B cell (primary cell): ENCODE results near the gene TDRD12. TPM values are rescaled to one million over a fixed set of nuclear protein-coding genes. Genes with fewer than 3 reads are reported as not detected.

ENCODE experiments used
- ATAC-seq: fragments of 200-7000 bp; cut with Tn5 transposase; one replicate; pipeline ENCODE4 v1.10.0; 2021; ENCODE audit warnings: low read depth, mild to moderate bottlenecking, moderate number of reproducible peaks, moderate library complexity
- CTCF ChIA-PET: fragments of 350-600 bp; sonication (Branson Sonifier 250); formaldehyde crosslinking; loops from one replicate; lab custom pipeline; 2021; ENCODE audit warnings: antibody characterized with exemption, inconsistent platforms; lab: Charles Lee
- POLR2A ChIA-PET: fragments of 350-600 bp; sonication (Branson Sonifier 250); formaldehyde crosslinking; loops from one replicate; lab custom pipeline; 2021; ENCODE audit warnings: antibody characterized with exemption; lab: Charles Lee
- DNase-seq: peaks from one replicate; pipeline ENCODE4 v3.0.0; 2013
- H2AFZ ChIP-seq: 2 replicates; pipeline ENCODE4 v1.6.1; 2012; ENCODE audit warnings: mild to moderate bottlenecking, low read depth, low read length; ENCODE audit not compliant: insufficient read depth, poor library complexity, severe bottlenecking
- H3K27ac ChIP-seq, 2 donors: 1 replicate in 1 of 2; 2 replicates in 1 of 2; pipeline ENCODE4 v1.5.1; 2012 to 2013; ENCODE audit warnings: low read length in 2 of 2, mild to moderate bottlenecking in 2 of 2, moderate library complexity in 1 of 2
- H3K27me3 ChIP-seq, 4 experiments: fragments of 200-600 bp in 1 of 4; sonication (generic) in 1 of 4; replicated peaks in 1 of 4; 1 replicate in 2 of 4; 2 replicates in 2 of 4; pipeline versions ENCODE4 v1.6.1 to v1.7.0; 2013 to 2016; ENCODE audit warnings: low read length in 3 of 4, mild to moderate bottlenecking in 2 of 4, mixed read lengths in 1 of 4, moderate library complexity in 1 of 4; ENCODE audit not compliant: insufficient read depth in 4 of 4, control insufficient read depth in 3 of 4; ENCODE audit errors: control extremely low read depth in 1 of 4
- H3K36me3 ChIP-seq, 2 experiments: replicated peaks in 1 of 2; 1 replicate in 1 of 2; 2 replicates in 1 of 2; pipeline versions ENCODE4 v1.6.1 to v1.7.1; 2013; ENCODE audit warnings: low read length in 1 of 2; ENCODE audit not compliant: insufficient read depth in 2 of 2, control insufficient read depth in 1 of 2; ENCODE audit errors: control extremely low read depth in 1 of 2, extremely low read depth in 1 of 2
- H3K4me1 ChIP-seq, 2 donors: fragments of 200-600 bp in 1 of 2; sonication (generic) in 1 of 2; 1 replicate in 1 of 2; 2 replicates in 1 of 2; pipeline versions ENCODE4 v1.5.1 to v1.6.1; 2013 to 2017; ENCODE audit warnings: low read length in 2 of 2; ENCODE audit not compliant: control insufficient read depth in 2 of 2, insufficient read depth in 2 of 2
- H3K4me2 ChIP-seq: replicated peaks from 2 replicates; pipeline ENCODE3; 2012; ENCODE audit warnings: mild to moderate bottlenecking, low read depth, low read length; ENCODE audit not compliant: poor library complexity, severe bottlenecking
- H3K4me3 ChIP-seq, 5 experiments: fragments of 200-600 bp in 1 of 5; sonication (generic) in 1 of 5; 1 replicate in 3 of 5; 2 replicates in 2 of 5; pipeline versions ENCODE4 v1.5.1 to v1.7.0; 2011 to 2016; ENCODE audit warnings: low read length in 4 of 5, mild to moderate bottlenecking in 4 of 5, low read depth in 2 of 5, control low read depth in 1 of 5, moderate library complexity in 1 of 5; ENCODE audit not compliant: insufficient read depth in 1 of 5; ENCODE audit errors: control extremely low read depth in 1 of 5, extremely low read depth in 1 of 5
- H3K79me2 ChIP-seq: fragments of 200-600 bp; sonication (generic); one replicate; pipeline ENCODE4 v1.6.0; 2016; ENCODE audit warnings: low read length; ENCODE audit not compliant: control insufficient read depth, insufficient read depth
- H3K9ac ChIP-seq: fragments of 200-600 bp; sonication (generic); 2 replicates; pipeline ENCODE4 v1.6.1; 2017; ENCODE audit warnings: mild to moderate bottlenecking, low read length, moderate library complexity
- H3K9me3 ChIP-seq, 3 donors: one replicate each; pipeline versions ENCODE4 v1.6.1 to v1.7.1; 2013; ENCODE audit warnings: low read length in 2 of 3; ENCODE audit not compliant: control insufficient read depth in 2 of 3, insufficient read depth in 1 of 3; ENCODE audit errors: control extremely low read depth in 1 of 3
- H4K20me1 ChIP-seq: 2 replicates; pipeline ENCODE4 v1.6.0; 2012; ENCODE audit warnings: mild to moderate bottlenecking, low read length; ENCODE audit not compliant: insufficient read depth, control insufficient read depth, poor library complexity, severe bottlenecking
- H3K27ac Mint-ChIP-seq: one replicate; pipeline ENCODE4 v1.8.0; 2021; ENCODE audit warnings: mixed read lengths
- H3K27me3 Mint-ChIP-seq: one replicate; pipeline ENCODE4 v1.8.0; 2021; ENCODE audit warnings: mixed read lengths
- H3K4me1 Mint-ChIP-seq: one replicate; pipeline ENCODE4 v1.8.0; 2021; ENCODE audit warnings: mixed read lengths
- H3K4me3 Mint-ChIP-seq: one replicate; pipeline ENCODE4 v1.8.0; 2021; ENCODE audit warnings: mixed read lengths
- H3K9me3 Mint-ChIP-seq: one replicate; pipeline ENCODE4 v1.8.0; 2022; ENCODE audit warnings: mixed read lengths; ENCODE audit not compliant: insufficient read depth
- EZH2 ChIP-seq: IDR thresholded peaks from 2 replicates; pipeline ENCODE4 v1.6.1; 2012; ENCODE audit warnings: borderline replicate concordance, low read depth, mild to moderate bottlenecking, moderate library complexity, low read length; ENCODE audit not compliant: insufficient read depth, poor library complexity, severe bottlenecking
- WGBS: methylation state at CpG from one replicate; pipeline ENCODE4 v1.1.5; 2013; ENCODE audit warnings: missing lambda C conversion rate; ENCODE audit not compliant: insufficient coverage; 5-methylcytosine and 5-hydroxymethylcytosine counted together
- intact Hi-C: fragments of 100-400 bp; cut with micrococcal nuclease; formaldehyde crosslinking; loops from one replicate; pipeline ENCODE4 v1.10.0; 2022
- polyA plus RNA-seq: library from polyadenylated mRNA; depleted of rRNA; stranded (reverse); fragments of >200 nt; gene quantifications from 2 replicates; pipeline ENCODE4 v1.2.3, GENCODE V29; 2012
- total RNA-seq, 2 donors: library from RNA; stranded (reverse); fragments of 120-200 nt in 1 of 2; gene quantifications; 1 replicate in 1 of 2; 2 replicates in 1 of 2; pipeline versions ENCODE4 v1.2.3 to v1.2.4, GENCODE V29; 2013 to 2022
- TF ChIP-seq, protein P1 (sequence below): fragments of 200-600 bp; IDR thresholded peaks from one replicate; pipeline ENCODE4 v1.8.0; 2022; ENCODE audit warnings: antibody characterized with exemption, mild to moderate bottlenecking

The TDRD12 gene
- total and polyA plus RNA-seq, 2 donors (not counting 1 experiment from before 2014, with no cell fraction given), result 0.30 to 1.1 TPM

DNA sequence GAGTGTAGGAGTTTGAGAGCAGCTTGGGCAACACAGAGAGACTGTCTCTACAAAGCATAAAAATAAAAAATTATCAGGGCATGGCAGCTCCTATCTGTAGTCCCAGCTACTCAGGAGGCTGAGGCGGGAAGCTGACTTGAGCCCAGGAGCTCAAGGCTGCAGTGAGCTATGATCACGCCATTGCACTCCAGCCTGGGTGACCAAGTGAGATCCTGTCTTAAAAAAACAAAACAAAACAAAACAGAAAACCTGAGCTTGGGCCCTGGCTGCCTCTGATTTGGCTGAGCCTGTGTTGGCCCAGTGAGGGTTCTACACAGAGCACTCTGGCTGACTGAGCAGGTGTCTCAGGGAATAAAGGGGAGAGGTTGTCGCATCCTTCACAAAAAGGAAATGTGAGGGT is 142.0 kb downstream of the TDRD12 start:
- TF ChIP-seq, protein P1, sequence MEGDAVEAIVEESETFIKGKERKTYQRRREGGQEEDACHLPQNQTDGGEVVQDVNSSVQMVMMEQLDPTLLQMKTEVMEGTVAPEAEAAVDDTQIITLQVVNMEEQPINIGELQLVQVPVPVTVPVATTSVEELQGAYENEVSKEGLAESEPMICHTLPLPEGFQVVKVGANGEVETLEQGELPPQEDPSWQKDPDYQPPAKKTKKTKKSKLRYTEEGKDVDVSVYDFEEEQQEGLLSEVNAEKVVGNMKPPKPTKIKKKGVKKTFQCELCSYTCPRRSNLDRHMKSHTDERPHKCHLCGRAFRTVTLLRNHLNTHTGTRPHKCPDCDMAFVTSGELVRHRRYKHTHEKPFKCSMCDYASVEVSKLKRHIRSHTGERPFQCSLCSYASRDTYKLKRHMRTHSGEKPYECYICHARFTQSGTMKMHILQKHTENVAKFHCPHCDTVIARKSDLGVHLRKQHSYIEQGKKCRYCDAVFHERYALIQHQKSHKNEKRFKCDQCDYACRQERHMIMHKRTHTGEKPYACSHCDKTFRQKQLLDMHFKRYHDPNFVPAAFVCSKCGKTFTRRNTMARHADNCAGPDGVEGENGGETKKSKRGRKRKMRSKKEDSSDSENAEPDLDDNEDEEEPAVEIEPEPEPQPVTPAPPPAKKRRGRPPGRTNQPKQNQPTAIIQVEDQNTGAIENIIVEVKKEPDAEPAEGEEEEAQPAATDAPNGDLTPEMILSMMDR, result no peak
- no peak for TF ChIP-seq EZH2
- 86% methylated on average over 2 of the region's 3 CpGs for WGBS
- ATAC-seq (no peak), DNase-seq (no peak)
- Histone ChIP-seq H3K27ac (no peak overlapping the region), H3K27me3 (no peaks in the 10 kb centered on the region), H3K9me3 (no peaks in the 10 kb centered on the region), H3K4me2 (no peak overlapping the region), H4K20me1 (no peaks in the 10 kb centered on the region), H3K36me3 (no peaks in the 10 kb centered on the region), H3K9ac (no peak overlapping the region), H3K4me1 (no peaks in the 10 kb centered on the region), H3K79me2 (no peaks in the 10 kb centered on the region), H2AFZ (no peak overlapping the region), H3K4me3 (no peak overlapping the region)
- Mint-ChIP-seq H3K4me1 (no peaks in the 10 kb centered on the region), H3K9me3 (no peaks in the 10 kb centered on the region), H3K27me3 (no peaks in the 10 kb centered on the region), H3K27ac (no peak overlapping the region), H3K4me3 (no peak overlapping the region)
- POLR2A ChIA-PET, result no interaction called here
- CTCF ChIA-PET, result no interaction called here
- intact Hi-C loops, result no loop called here

GRCh38 chr19:32862173-32862572 is 142.6 kb downstream of the TDRD12 start:
- Histone ChIP-seq H3K4me1 (no peaks in the 10 kb centered on the region), H3K4me3 (no peak overlapping the region), H2AFZ (no peak overlapping the region), H3K27ac (no peak overlapping the region), H3K9ac (no peak overlapping the region), H3K9me3 (no peaks in the 10 kb centered on the region), H3K4me2 (no peak overlapping the region), H3K27me3 (no peaks in the 10 kb centered on the region), H3K79me2 (no peaks in the 10 kb centered on the region), H3K36me3 (no peaks in the 10 kb centered on the region), H4K20me1 (no peaks in the 10 kb centered on the region)
- H3K27me3 Mint-ChIP-seq, result no peaks in the 10 kb centered on the region
- ChIA-PET POLR2A (no interaction called here), CTCF (no interaction called here)
- intact Hi-C loops, result no loop called here
- TF ChIP-seq, protein P1, result no peak
- TF ChIP-seq EZH2, result no peak
- no peaks in the 10 kb centered on the region for H3K9me3 Mint-ChIP-seq
- WGBS, result 91% methylated on average over 17 of the region's 19 CpGs
- no peak for DNase-seq
- no peaks in the 10 kb centered on the region for H3K4me1 Mint-ChIP-seq
- ATAC-seq, result no peak
- no peak overlapping the region for H3K4me3 Mint-ChIP-seq
- H3K27ac Mint-ChIP-seq, result no peak overlapping the region
